NCI-H774 (cell line): Measurements from ENCODE around the gene MTHFR.

Experiments
- DNase-seq: peaks from one replicate; lab custom pipeline; 2025; lab: John Stamatoyannopoulos, UW

The MTHFR gene

DNA sequence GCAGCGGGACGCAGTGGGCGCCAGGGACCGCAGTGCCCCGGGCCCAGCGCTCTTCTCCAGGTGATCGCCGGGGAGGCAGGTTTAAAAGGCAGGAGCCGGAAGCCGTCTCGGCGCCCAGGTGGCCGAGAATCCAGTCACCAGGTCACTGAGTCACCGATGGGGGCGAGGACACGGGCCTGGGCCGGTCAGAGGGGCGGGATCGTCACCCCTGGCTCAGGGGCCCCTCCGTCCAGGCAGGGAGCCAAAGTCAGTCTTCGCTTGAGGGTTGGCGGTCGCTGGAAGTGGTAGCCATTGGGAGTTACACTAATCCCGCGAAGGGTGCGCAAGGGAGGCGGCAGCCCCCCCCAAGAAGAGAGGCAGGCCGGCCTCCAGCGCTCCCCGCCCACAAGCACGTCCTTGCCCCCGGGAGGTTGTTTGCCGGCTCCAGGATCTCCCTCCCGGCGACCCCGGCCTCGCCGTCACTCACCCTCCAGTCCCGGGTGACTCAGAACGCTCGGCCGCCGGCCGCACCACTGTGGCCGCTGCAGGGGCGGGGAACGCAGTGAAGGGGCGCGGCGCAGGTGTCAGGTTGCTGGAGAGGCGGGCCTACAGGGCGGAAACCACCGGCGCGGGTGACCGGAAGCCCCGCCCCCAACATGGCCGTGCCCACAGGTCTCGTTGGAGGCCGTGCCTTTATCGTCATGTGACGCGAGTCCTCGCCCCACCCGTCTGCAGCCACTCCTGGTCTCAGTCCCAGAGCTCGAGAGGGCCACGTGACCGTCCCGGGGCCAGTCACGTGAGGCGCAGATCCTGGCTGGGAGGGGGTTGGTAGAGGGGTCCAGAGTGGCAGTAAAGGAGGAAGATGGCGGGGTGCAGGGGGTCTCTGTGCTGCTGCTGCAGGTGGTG is at the start of gene MTHFR, which contains the start of gene CLCN6:
Gene MTHFR, minus strand, starts transcription at position 543 of the 885 bp plus-strand sequence. CDS start 2,848 bp downstream, outside the sequence.
Gene CLCN6, plus strand, starts transcription at position 770 of the 885 bp plus-strand sequence. Its CDS starts 72 bp downstream, at position 842.
- peak; percentile 92 for DNase-seq

DNA sequence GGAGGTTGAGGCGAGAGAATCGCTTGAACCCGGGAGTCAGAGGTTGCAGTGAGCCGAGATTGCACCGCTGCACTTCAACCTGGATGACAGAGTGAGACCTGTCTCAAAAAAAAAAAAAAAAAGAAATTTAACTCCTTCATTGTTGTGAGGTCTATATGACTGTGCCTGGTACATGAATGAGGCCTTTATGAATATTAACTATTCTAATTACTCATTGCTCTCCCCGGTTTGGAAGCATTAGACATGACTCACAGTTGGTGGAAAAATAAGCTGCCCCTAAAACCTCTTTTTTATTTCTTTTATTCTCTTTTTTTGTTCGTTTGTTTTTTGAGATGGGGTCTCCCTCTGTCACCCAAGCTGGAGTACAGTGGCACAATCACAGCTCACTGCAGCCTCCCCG is 49.7 kb upstream of the MTHFR start:
- no peak for DNase-seq

- no peak for DNase-seq
Measured at GRCh38 chr1:11854519-11854918, 48.8 kb upstream of the MTHFR start.

DNA sequence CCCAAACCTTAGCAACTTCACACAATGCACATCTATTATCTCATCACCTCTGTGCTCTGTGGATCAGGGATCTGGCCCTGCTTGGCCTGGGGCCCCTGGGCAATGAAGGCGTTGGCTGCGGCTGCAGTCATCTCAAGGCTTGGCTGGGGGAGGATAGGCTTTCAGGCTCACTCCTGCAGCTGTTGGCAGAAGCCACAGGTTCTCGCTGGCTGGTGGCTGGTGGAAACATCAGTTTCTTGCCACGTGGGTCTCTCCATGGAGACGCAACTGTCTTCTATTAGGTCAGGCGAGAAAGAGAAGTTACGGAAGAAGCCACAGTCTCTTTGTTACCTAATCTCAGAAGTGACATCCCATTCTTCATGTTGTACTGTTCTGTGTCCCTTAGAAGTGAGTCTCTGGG is 45.4 kb upstream of the MTHFR start:
- DNase-seq = no peak

- DNase-seq = no peak
Measured at GRCh38 chr1:11850156-11850555, 44.4 kb upstream of the MTHFR start.

GRCh38 chr1:11848373-11848700 is 42.6 kb upstream of the MTHFR start:
- no peak for DNase-seq

DNA sequence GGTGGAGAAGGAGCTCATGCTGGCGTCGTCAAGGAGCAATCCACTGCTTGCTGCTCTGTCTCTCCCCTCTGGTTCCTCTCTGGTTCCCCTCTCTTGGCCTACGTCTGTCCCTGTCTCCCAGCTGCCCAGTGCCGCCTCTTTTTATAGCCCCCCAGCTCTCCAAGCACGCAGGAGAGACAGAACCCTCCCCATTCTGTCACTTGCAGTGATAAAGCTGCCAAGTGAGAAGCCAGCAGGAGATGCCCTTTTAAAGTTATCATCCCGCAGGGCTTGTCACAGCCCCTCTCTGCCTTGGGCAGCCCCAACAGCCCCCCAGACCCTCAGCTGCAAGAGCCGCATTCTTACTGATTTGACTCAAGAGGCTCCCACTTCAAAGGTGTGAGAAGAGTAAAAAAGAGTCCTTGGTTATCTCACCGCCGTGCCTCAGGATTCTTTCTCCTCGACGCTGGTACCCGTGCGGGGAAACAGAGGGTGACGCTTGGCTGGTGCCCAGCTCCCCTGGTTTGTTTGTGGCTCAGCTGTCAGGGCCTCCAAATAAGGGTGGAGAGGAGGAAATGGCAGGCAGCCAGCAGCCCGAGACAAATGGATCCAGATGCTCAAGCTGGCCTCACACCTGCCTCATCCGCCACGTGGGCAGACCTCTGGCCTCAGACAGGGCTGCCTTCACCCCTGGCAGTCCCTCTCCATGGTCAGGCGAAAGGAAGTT is 42.1 kb upstream of the MTHFR start, which contains the start of gene NPPA:
Gene NPPA, minus strand, starts transcription at position 117 of the 706 bp plus-strand sequence. Its CDS starts 99 bp downstream, at position 18.
- peak; percentile 61 for DNase-seq

DNA sequence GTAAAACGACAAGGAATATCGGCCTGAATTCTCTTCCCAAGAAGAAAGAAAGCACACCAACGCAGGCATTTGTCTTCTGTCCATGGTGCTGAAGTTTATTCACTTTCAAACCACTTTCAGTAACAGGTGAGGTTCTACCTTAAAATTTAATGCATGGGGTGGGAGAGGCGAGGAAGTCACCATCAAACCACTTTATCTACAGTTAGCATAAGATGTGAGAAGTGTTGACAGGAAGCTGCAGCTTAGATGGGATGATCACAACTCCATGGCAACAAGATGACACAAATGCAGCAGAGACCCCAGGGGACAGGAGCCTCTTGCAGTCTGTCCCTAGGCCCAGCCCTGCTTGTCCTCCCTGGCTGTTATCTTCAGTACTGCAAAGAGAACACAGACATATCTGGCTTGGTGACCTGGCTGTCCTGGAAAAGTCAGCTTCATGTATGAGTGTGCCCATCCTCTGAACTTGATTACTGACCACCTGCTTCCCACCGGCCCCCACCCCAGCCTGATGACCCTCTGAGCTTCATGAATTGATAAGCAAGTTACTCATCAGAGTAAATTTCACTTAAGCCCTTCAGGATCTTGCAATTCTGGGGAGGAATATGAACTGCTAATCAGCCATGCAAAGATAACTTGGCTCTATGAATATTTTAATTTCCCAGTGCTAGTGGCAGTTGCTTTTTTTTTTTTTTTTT is 40.0 kb upstream of the MTHFR start:
- DNase-seq = no peak

GRCh38 chr1:11842154-11843041 is 36.6 kb upstream of the MTHFR start:
- no peak for DNase-seq

DNA sequence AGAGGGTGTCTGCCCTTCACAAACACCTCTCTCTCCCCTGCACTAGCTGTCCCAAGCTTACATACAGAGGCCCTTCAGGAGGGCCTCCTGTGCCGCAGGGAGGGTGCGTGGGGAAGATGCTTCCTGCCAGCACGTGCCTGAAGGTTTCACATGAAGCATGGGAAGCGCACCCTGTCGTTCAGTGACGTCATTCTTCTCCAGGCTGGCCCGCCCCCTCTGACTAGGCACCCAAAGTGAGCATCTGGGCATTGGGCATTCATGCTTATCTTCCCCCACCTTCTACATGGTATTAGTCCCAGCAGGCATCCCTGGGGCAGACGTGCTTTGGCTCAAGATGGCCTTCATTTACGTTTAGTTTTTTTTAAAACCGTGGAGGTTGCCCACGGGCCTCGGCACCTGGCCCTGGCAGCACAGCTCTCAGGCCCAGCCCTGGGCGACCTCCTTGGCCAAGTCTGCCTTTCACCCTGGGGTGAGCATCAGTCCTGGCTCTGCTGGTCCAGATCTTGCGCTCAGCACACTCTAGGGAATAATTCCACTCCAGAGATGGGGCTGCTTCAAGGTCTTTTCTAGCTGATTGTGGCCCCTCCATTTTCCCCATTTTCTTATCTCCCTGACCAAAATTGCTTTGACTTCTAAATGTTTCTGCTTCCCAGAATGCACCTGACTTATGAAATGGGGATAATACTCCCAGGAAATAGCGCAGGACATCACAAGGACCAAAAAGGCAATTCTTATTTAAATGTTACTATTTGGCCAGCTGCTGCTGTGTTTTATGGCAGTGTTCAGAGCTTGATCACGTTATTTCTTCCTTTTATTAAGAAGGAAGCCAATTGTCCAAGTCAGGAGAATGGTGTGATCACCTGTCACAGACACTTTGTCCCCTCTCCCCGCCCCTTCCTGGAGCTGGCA is 35.7 kb upstream of the MTHFR start:
- peak; percentile 33 for DNase-seq

- no peak for DNase-seq
Measured at GRCh38 chr1:11839727-11840705, 34.3 kb upstream of the MTHFR start.

- peak; percentile 1 for DNase-seq
Measured at GRCh38 chr1:11838349-11839272, 32.8 kb upstream of the MTHFR start.

GRCh38 chr1:11837767-11838348 is 32.1 kb upstream of the MTHFR start:
- DNase-seq = no peak

- no peak for DNase-seq
Measured at GRCh38 chr1:11836955-11837766, 31.4 kb upstream of the MTHFR start.

DNA sequence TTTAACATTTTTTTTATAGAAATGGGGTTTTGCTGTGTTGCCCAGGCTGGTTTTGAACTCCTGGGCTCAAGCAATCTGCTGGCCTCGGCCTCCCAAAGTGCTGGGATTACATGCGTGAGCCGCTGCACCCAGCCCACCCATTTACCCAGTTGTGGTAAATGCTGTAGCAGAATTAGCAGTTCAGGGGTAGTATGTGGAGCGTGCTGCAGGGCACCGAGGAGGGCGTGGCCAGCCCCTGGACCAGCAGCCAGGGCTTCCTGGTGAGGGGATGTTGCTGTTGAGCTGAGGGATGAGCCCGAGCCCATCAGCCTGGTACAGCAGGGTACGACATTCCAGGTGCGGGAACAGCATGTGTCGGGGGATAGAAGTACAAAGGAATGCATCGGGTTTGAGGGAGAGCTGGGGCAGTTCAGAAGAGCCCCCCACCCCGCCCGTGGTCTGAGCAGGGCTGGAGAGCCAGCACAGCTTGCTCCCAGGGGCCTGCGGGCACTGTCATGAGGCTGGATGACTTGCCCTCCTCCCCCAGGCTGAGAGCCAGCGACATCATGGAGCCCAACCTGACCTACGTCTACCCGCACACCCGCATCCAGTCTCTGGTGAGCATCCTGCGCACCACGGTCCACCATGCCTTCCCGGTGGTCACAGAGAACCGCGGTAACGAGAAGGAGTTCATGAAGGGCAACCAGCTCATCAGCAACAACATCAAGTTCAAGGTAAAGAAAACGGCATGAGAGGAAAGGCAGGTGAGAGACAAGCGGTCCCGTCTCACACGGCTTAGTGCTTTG is 29.9 kb upstream of the MTHFR start:
- no peak for DNase-seq

- DNase-seq = no peak
Measured at GRCh38 chr1:11833900-11834299, 28.1 kb upstream of the MTHFR start.
